Right cardiac atrium (tissue), 5 donors: ENCODE data around the gene SHISAL2B. TPM values are rescaled to one million over a fixed set of nuclear protein-coding genes. Genes with fewer than 3 reads are reported as not detected.
A peak's percentile ranks its signal among the peaks of the same experiment; 100 is the strongest.

Experiments used
- ATAC-seq, 2 donors: fragments of 200-7000 bp; cut with Tn5 transposase; one replicate each; pipeline versions ENCODE4 v1.8.0 to v1.9.1; 2020; ENCODE audit warnings: moderate library complexity in 2 of 2, mild to moderate bottlenecking in 1 of 2
- DNase-seq, 3 donors: peaks; one replicate each; pipeline ENCODE4 v3.0.0-alpha.2; 2020
- H3K27ac ChIP-seq: one replicate; pipeline ENCODE4 v1.5.1; 2013; ENCODE audit warnings: mild to moderate bottlenecking, low read length, control low read depth, moderate library complexity
- H3K27me3 ChIP-seq: one replicate; pipeline ENCODE4 v1.6.1; 2013; ENCODE audit not compliant: control insufficient read depth, insufficient read depth
- H3K4me1 ChIP-seq: one replicate; pipeline ENCODE4 v1.6.1; 2013; ENCODE audit warnings: low read length; ENCODE audit not compliant: control insufficient read depth, insufficient read depth
- H3K4me3 ChIP-seq: one replicate; pipeline ENCODE4 v1.5.1; 2013; ENCODE audit warnings: low read length, control low read depth
- H3K9me3 ChIP-seq: one replicate; pipeline ENCODE4 v1.6.1; 2013; ENCODE audit warnings: low read length; ENCODE audit not compliant: control insufficient read depth
- WGBS: extraction: QIAGEN DNeasy Blood & Tissue Kit; methylation state at CpG from one replicate; pipeline ENCODE4 v1.1.7; 2013; 5-methylcytosine and 5-hydroxymethylcytosine counted together
- intact Hi-C, 4 donors: fragments of 100-400 bp; cut with DNase I; formaldehyde crosslinking; loops; one replicate each; pipeline versions ENCODE4 v1.11.0 to v1.14.0; 2022 to 2023
- polyA plus RNA-seq: library from polyadenylated mRNA; stranded (reverse); fragments of 200-250 nt; gene quantifications from one replicate; pipeline ENCODE4 v1.2.3, GENCODE V29; 2013
- total RNA-seq, 4 donors: library from RNA; stranded (reverse); fragmentation: NEBNext Ultra II Directional; extraction: Animal tissue kit (Norgen Biotek cat#: 25700); gene quantifications; one replicate each; pipeline ENCODE4 v1.2.1, GENCODE V29; 2021
- donor health status: healthy with polysubstance abuse.
- donor health status: DM: no; HTN: yes; CAD: no.
- donor health status: DM: no; HTN: no; CAD: no.
- donor health status: DM: no; HTN: yes; CAD: no; lungs with severe emphysema.
- donor health status: DM: yes; HTN: yes; CAD: no.

The SHISAL2B gene
- total and polyA plus RNA-seq, 5 donors = not detected

- intact Hi-C loops = no loop called here
- DNase-seq = no peak
- no peak for ATAC-seq
- H3K4me3 ChIP-seq = no peak overlapping the region
- 84% methylated on average over 4 of the region's 4 CpGs for WGBS
- H3K4me1 ChIP-seq = no peaks in the 10 kb centered on the region
- H3K9me3 ChIP-seq = no peaks in the 10 kb centered on the region
- no peaks in the 10 kb centered on the region for H3K27me3 ChIP-seq
- H3K27ac ChIP-seq = no peak overlapping the region
Measured at GRCh38 chr5:64667068-64667467, 23.2 kb upstream of the SHISAL2B start.

- DNase-seq (no peak), ATAC-seq (no peak)
- Histone ChIP-seq H3K4me1 (no peaks in the 10 kb centered on the region), H3K4me3 (no peak overlapping the region), H3K9me3 (no peaks in the 10 kb centered on the region), H3K27me3 (no peaks in the 10 kb centered on the region), H3K27ac (no peak overlapping the region)
- 92% methylated on average over 1 of the region's 1 CpG for WGBS
- intact Hi-C loops = no loop called here
Measured at GRCh38 chr5:64670277-64670676, 20.0 kb upstream of the SHISAL2B start.

- Histone ChIP-seq H3K27ac (no peak overlapping the region), H3K27me3 (no peaks in the 10 kb centered on the region), H3K4me1 (no peaks in the 10 kb centered on the region), H3K4me3 (no peak overlapping the region), H3K9me3 (no peaks in the 10 kb centered on the region)
- WGBS = 86% methylated on average over 3 of the region's 3 CpGs
- intact Hi-C loops = no loop called here
- DNase-seq = no peak
- ATAC-seq = no peak
Measured at GRCh38 chr5:64671678-64672077, 18.6 kb upstream of the SHISAL2B start.

GRCh38 chr5:64678374-64678773 lies 11.9 kb upstream of the SHISAL2B start:
- H3K4me3 ChIP-seq = no peak overlapping the region
- ATAC-seq = no peak
- DNase-seq = no peak
- WGBS = 80% methylated on average over 5 of the region's 5 CpGs
- H3K4me1 ChIP-seq = no peaks in the 10 kb centered on the region
- intact Hi-C loops = no loop called here
- H3K9me3 ChIP-seq = no peaks in the 10 kb centered on the region
- H3K27ac ChIP-seq = no peak overlapping the region
- H3K27me3 ChIP-seq = no peaks in the 10 kb centered on the region

GRCh38 chr5:64680289-64680688 lies 10.0 kb upstream of the SHISAL2B start:
- no peaks in the 10 kb centered on the region for H3K27me3 ChIP-seq
- H3K27ac ChIP-seq = no peak overlapping the region
- DNase-seq (no peak), ATAC-seq (no peak)
- intact Hi-C loops = no loop called here
- no peak overlapping the region for H3K4me3 ChIP-seq
- no peaks in the 10 kb centered on the region for H3K9me3 ChIP-seq
- H3K4me1 ChIP-seq = no peaks in the 10 kb centered on the region
- WGBS = 76% methylated on average over 4 of the region's 4 CpGs

GRCh38 chr5:64682608-64683007 lies 7.7 kb upstream of the SHISAL2B start:
- H3K4me3 ChIP-seq = no peak overlapping the region
- intact Hi-C loops = no loop called here

GRCh38 chr5:64685866-64686265 lies 4.4 kb upstream of the SHISAL2B start:
- no peak overlapping the region for H3K4me3 ChIP-seq
- DNase-seq (no peak), ATAC-seq (no peak)
- no peaks in the 10 kb centered on the region for H3K9me3 ChIP-seq
- intact Hi-C loops = no loop called here
- WGBS = 68% methylated on average over 5 of the region's 5 CpGs
- no peak overlapping the region for H3K27ac ChIP-seq
- H3K4me1 ChIP-seq = no peaks in the 10 kb centered on the region
- no peaks in the 10 kb centered on the region for H3K27me3 ChIP-seq

More at GRCh38 chr5:64682608-64683007, 7.7 kb upstream of the SHISAL2B start:
- H3K27ac ChIP-seq = no peak overlapping the region
- H3K9me3 ChIP-seq = no peaks in the 10 kb centered on the region
- WGBS = 92% methylated on average over 7 of the region's 7 CpGs
- no peak for ATAC-seq
- H3K27me3 ChIP-seq = no peaks in the 10 kb centered on the region
- no peak for DNase-seq
- H3K4me1 ChIP-seq = no peaks in the 10 kb centered on the region

- H3K27me3 ChIP-seq = no peaks in the 10 kb centered on the region
- no peak for ATAC-seq
Measured at GRCh38 chr5:64688391-64688790, 1.9 kb upstream of the SHISAL2B start.

GRCh38 chr5:64688965-64689364 lies 1.3 kb upstream of the SHISAL2B start:
- no peak overlapping the region for H3K27ac ChIP-seq
- intact Hi-C loops = no loop called here
- H3K27me3 ChIP-seq = no peaks in the 10 kb centered on the region
- DNase-seq = no peak
- H3K4me1 ChIP-seq = no peaks in the 10 kb centered on the region
- no peak for ATAC-seq
- 60% methylated on average over 3 of the region's 3 CpGs for WGBS
- H3K4me3 ChIP-seq = no peak overlapping the region
- H3K9me3 ChIP-seq = no peaks in the 10 kb centered on the region

More at GRCh38 chr5:64688391-64688790, 1.9 kb upstream of the SHISAL2B start:
- H3K4me3 ChIP-seq = no peak overlapping the region
- intact Hi-C loops = no loop called here
- H3K4me1 ChIP-seq = no peaks in the 10 kb centered on the region
- H3K9me3 ChIP-seq = no peaks in the 10 kb centered on the region
- WGBS = 71% methylated on average over 3 of the region's 3 CpGs
- no peak overlapping the region for H3K27ac ChIP-seq
- DNase-seq = no peak

GRCh38 chr5:64690104-64690416 lies 243 bp upstream of the SHISAL2B start:
- ATAC-seq = no peak

GRCh38 chr5:64691291-64691690 lies 988 bp downstream of the SHISAL2B start:
- Histone ChIP-seq H3K4me1 (no peaks in the 10 kb centered on the region), H3K9me3 (no peaks in the 10 kb centered on the region), H3K27ac (no peak overlapping the region), H3K27me3 (no peaks in the 10 kb centered on the region), H3K4me3 (no peak overlapping the region)
- WGBS = 30% methylated on average over 3 of the region's 3 CpGs
- DNase-seq (no peak), ATAC-seq (no peak)
- intact Hi-C loops = no loop called here

More at GRCh38 chr5:64690104-64690416, 243 bp upstream of the SHISAL2B start:
- Histone ChIP-seq H3K4me3 (peak overlapping the region; percentile 30), H3K9me3 (no peaks in the 10 kb centered on the region), H3K4me1 (no peaks in the 10 kb centered on the region), H3K27ac (no peak overlapping the region), H3K27me3 (no peaks in the 10 kb centered on the region)
- intact Hi-C loops = no loop called here
- no peak for DNase-seq
- WGBS = 3% methylated on average over 9 of the region's 9 CpGs

- no peak overlapping the region for H3K4me3 ChIP-seq
- DNase-seq (no peak), ATAC-seq (no peak)
- H3K9me3 ChIP-seq = no peaks in the 10 kb centered on the region
- H3K27me3 ChIP-seq = no peaks in the 10 kb centered on the region
- no peaks in the 10 kb centered on the region for H3K4me1 ChIP-seq
- intact Hi-C loops = no loop called here
- WGBS = 66% methylated on average over 2 of the region's 2 CpGs
- no peak overlapping the region for H3K27ac ChIP-seq
Measured at GRCh38 chr5:64693636-64694035, 3.3 kb downstream of the SHISAL2B start.
